ENCODE measurements around the gene ARSI. TPM values are rescaled to one million over a fixed set of nuclear protein-coding genes. Genes with fewer than 3 reads are reported as not detected.

ARSI gene
- total and polyA plus RNA-seq, 2 of the 13 experiments (the other 11 are each of a cell fraction or from before 2014, with no cell fraction given): 4.2 to 33.9 TPM

- 0 out of 2 replicates have a peak, but pooled peaks have one; percentile 14 for TF ChIP-seq ZNF280B (CRISPR knock-in tag; IDR thresholded peaks at IDR 0.05; ENCODE audit: borderline replicate concordance)
- peak; percentile 30; the same call in 1 of the 2 replicates for TF ChIP-seq HOXA3 (CRISPR knock-in tag; IDR thresholded peaks at IDR 0.05)
- TF ChIP-seq SMC3 (IDR thresholded peaks at IDR 0.05; ENCODE audit: low read length): no peak
- 0 out of 2 replicates have a peak, but pooled peaks have one; percentile 20 for TF ChIP-seq TFAP4 (IDR thresholded peaks at IDR 0.05; ENCODE audit: borderline replicate concordance, low read depth)
- TF ChIP-seq BCL3 (CRISPR knock-in tag; IDR thresholded peaks at IDR 0.05): 0 out of 2 replicates have a peak, but pooled peaks have one; percentile 39
- TF ChIP-seq HNRNPLL (IDR thresholded peaks at IDR 0.05; ENCODE audit: low read depth, low read length, poor library complexity, severe bottlenecking): peak; percentile 50
- TF ChIP-seq STAG1 (CRISPR knock-in tag; IDR thresholded peaks at IDR 0.05): peak; percentile 62
- TF ChIP-seq ZNF382 (CRISPR knock-in tag; IDR thresholded peaks at IDR 0.05; ENCODE audit: borderline replicate concordance): no peak
- peak; percentile 59; the same call in 1 of the 2 replicates for TF ChIP-seq ZFY (CRISPR knock-in tag; IDR thresholded peaks at IDR 0.05)
- TF ChIP-seq ZNF761 (CRISPR knock-in tag; conservative IDR thresholded peaks at IDR 0.05): 0 out of 2 replicates have a peak, but pooled peaks have one; percentile 41
- peak; percentile 75 for TF ChIP-seq TBX2 (CRISPR knock-in tag; IDR thresholded peaks at IDR 0.05; ENCODE audit: borderline replicate concordance)
- TF ChIP-seq ZNF615 (CRISPR knock-in tag; IDR thresholded peaks at IDR 0.05; ENCODE audit: borderline replicate concordance): no peak
- no peak for TF ChIP-seq ZNF543 (CRISPR knock-in tag; IDR thresholded peaks at IDR 0.05)
- 0 out of 2 replicates have a peak, but pooled peaks have one; percentile 17 for TF ChIP-seq NR2F6 (IDR thresholded peaks at IDR 0.05)
- peak; percentile 73 for TF ChIP-seq NR2F6 (CRISPR knock-in tag; IDR thresholded peaks at IDR 0.05)
- peak; percentile 21; the same call in 1 of the 2 replicates for TF ChIP-seq GMEB1 (CRISPR knock-in tag; IDR thresholded peaks at IDR 0.05; ENCODE audit: borderline replicate concordance)
- TF ChIP-seq HMGXB4 (CRISPR knock-in tag; IDR thresholded peaks at IDR 0.05; ENCODE audit: borderline replicate concordance in 1 of 2, low read depth in 1 of 2): peak; percentile 79 to 84
- TF ChIP-seq ZNF891 (CRISPR knock-in tag; IDR thresholded peaks at IDR 0.05): peak; percentile 25
- TF ChIP-seq RELA (CRISPR knock-in tag; IDR thresholded peaks at IDR 0.05): 0 out of 2 replicates have a peak, but pooled peaks have one; percentile 24
Observed at GRCh38 chr5:150302301-150303069, at the start of gene ARSI (continued).
